ENCODE results near the gene RPN1. TPM values are rescaled to one million over a fixed set of nuclear protein-coding genes. Genes with fewer than 3 reads are reported as not detected.

Gene RPN1
- total and polyA plus RNA-seq, 2 donors (not counting 1 experiment from before 2014, with no cell fraction given), result 40.4 to 80.6 TPM

DNA sequence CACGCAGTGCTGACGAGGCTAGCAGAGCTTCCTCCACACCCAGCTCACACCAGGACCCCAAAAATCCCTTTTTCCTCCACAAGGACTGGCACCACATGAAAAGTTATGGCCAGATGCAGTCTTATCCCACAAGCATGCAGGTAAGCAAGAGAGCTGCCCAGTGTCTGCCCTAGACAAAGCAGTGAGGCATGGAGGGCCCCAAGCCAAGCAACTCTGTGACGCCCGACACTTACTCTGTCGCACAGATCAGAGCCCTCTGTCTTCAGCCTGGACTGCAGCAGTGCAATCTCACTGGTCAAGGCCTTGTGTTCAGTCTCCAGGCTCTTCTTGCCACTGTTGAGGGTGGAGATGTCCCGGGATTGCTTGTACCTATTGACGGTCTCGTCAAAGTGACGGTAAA is 28.7 kb downstream of the RPN1 start:
- Mint-ChIP-seq H3K4me1 (peaks cover 31% of the 10 kb centered on the region), H3K4me3 (no peak overlapping the region), H3K9me3 (ENCODE audit: insufficient read depth) (no peaks in the 10 kb centered on the region), H3K27ac (no peak overlapping the region), H3K27me3 (no peaks in the 10 kb centered on the region)
- H3K9ac ChIP-seq (ENCODE audit: low read length), result no peak overlapping the region
- intact Hi-C loops (cut with micrococcal nuclease), result no loop called here
- DNase-seq (no peak), ATAC-seq (ENCODE audit: low read depth) (no peak)
- peaks cover 10 to 70% of the 10 kb centered on the region in 2 experiments for H3K36me3 ChIP-seq (replicated peaks in 1 of 2; ENCODE audit: control extremely low read depth in 1 of 2, control insufficient read depth in 1 of 2, extremely low read depth in 1 of 2, insufficient read depth in 2 of 2, low read length in 1 of 2)
- POLR2A ChIA-PET, result no interaction called here
- no peak overlapping the region for H2AFZ ChIP-seq (ENCODE audit: insufficient read depth, low read depth, low read length, poor library complexity, severe bottlenecking)
- no peak overlapping the region for H3K4me2 ChIP-seq (replicated peaks; ENCODE audit: low read depth, low read length, poor library complexity, severe bottlenecking)
- H3K27me3 ChIP-seq (replicated peaks in 1 of 4; ENCODE audit: control extremely low read depth in 1 of 4, control insufficient read depth in 3 of 4, insufficient read depth in 4 of 4, low read length in 3 of 4), result no peaks in the 10 kb centered on the region
- no peak overlapping the region for H3K4me3 ChIP-seq (ENCODE audit: control extremely low read depth in 1 of 5, extremely low read depth in 1 of 5, insufficient read depth in 1 of 5, low read depth in 2 of 5, low read length in 4 of 5)
- TF ChIP-seq EZH2 (IDR thresholded peaks at IDR 0.05; ENCODE audit: borderline replicate concordance, insufficient read depth, low read depth, low read length, poor library complexity, severe bottlenecking), result no peak
- TF ChIP-seq, protein P1, sequence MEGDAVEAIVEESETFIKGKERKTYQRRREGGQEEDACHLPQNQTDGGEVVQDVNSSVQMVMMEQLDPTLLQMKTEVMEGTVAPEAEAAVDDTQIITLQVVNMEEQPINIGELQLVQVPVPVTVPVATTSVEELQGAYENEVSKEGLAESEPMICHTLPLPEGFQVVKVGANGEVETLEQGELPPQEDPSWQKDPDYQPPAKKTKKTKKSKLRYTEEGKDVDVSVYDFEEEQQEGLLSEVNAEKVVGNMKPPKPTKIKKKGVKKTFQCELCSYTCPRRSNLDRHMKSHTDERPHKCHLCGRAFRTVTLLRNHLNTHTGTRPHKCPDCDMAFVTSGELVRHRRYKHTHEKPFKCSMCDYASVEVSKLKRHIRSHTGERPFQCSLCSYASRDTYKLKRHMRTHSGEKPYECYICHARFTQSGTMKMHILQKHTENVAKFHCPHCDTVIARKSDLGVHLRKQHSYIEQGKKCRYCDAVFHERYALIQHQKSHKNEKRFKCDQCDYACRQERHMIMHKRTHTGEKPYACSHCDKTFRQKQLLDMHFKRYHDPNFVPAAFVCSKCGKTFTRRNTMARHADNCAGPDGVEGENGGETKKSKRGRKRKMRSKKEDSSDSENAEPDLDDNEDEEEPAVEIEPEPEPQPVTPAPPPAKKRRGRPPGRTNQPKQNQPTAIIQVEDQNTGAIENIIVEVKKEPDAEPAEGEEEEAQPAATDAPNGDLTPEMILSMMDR (IDR thresholded peaks at IDR 0.05), result no peak
- H3K9me3 ChIP-seq (ENCODE audit: control extremely low read depth in 1 of 3, control insufficient read depth in 2 of 3, insufficient read depth in 1 of 3, low read length in 2 of 3), result no peaks in the 10 kb centered on the region
- H4K20me1 ChIP-seq (ENCODE audit: control insufficient read depth, insufficient read depth, low read length, poor library complexity, severe bottlenecking), result no peaks in the 10 kb centered on the region
- H3K4me1 ChIP-seq (ENCODE audit: control insufficient read depth in 2 of 2, insufficient read depth in 2 of 2, low read length in 2 of 2), result peaks cover 11 to 20% of the 10 kb centered on the region in 2 donors
- WGBS (ENCODE audit: insufficient coverage), result 97% methylated on average over 9 of the region's 9 CpGs
- no peak overlapping the region for H3K27ac ChIP-seq (ENCODE audit: low read length in 2 of 2)
- CTCF ChIA-PET, result no interaction called here
- H3K79me2 ChIP-seq (ENCODE audit: control insufficient read depth, insufficient read depth, low read length), result peaks cover 38% of the 10 kb centered on the region

DNA sequence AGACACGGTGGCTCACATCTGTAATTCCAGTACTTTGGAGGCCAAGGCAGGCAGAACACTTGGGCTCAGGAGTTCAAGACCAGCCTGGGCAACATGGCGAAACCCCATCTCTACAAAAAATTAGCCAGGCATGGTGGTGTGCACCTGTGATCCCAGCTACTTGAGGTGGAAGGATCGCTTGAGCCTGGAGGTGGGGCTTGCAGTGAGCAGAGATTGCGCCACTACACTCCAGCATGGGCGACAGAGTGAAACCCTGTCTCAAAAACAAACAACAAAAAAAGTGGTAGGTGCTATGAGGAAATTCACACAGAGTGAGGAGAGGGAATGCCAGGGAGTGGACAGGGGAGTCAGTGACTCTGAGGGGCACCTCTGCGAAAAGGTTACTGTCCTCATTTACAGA is 29.4 kb downstream of the RPN1 start:
- intact Hi-C loops (cut with micrococcal nuclease), result no loop called here
- peaks cover 31% of the 10 kb centered on the region for H3K79me2 ChIP-seq (ENCODE audit: control insufficient read depth, insufficient read depth, low read length)
- H2AFZ ChIP-seq (ENCODE audit: insufficient read depth, low read depth, low read length, poor library complexity, severe bottlenecking), result no peak overlapping the region
- H3K27me3 Mint-ChIP-seq, result no peaks in the 10 kb centered on the region
- no peak overlapping the region for H3K27ac Mint-ChIP-seq
- H3K9me3 ChIP-seq (ENCODE audit: control extremely low read depth in 1 of 3, control insufficient read depth in 2 of 3, insufficient read depth in 1 of 3, low read length in 2 of 3), result no peaks in the 10 kb centered on the region
- 90% methylated on average over 3 of the region's 6 CpGs for whole genome bisulfite sequencing (ENCODE audit: insufficient coverage)
- no peak overlapping the region for H3K9ac ChIP-seq (ENCODE audit: low read length)
- DNase-seq, result no peak
- H3K27me3 ChIP-seq (replicated peaks in 1 of 4; ENCODE audit: control extremely low read depth in 1 of 4, control insufficient read depth in 3 of 4, insufficient read depth in 4 of 4, low read length in 3 of 4), result no peaks in the 10 kb centered on the region
- no peak for TF ChIP-seq EZH2 (IDR thresholded peaks at IDR 0.05; ENCODE audit: borderline replicate concordance, insufficient read depth, low read depth, low read length, poor library complexity, severe bottlenecking)
- TF ChIP-seq, protein P1 (IDR thresholded peaks at IDR 0.05), result no peak
- no peaks in the 10 kb centered on the region for H4K20me1 ChIP-seq (ENCODE audit: control insufficient read depth, insufficient read depth, low read length, poor library complexity, severe bottlenecking)
- CTCF ChIA-PET, result no interaction called here
- peaks cover 11 to 23% of the 10 kb centered on the region in 2 donors for H3K4me1 ChIP-seq (ENCODE audit: control insufficient read depth in 2 of 2, insufficient read depth in 2 of 2, low read length in 2 of 2)
- peaks cover 10 to 63% of the 10 kb centered on the region in 2 experiments for H3K36me3 ChIP-seq (replicated peaks in 1 of 2; ENCODE audit: control extremely low read depth in 1 of 2, control insufficient read depth in 1 of 2, extremely low read depth in 1 of 2, insufficient read depth in 2 of 2, low read length in 1 of 2)
- POLR2A ChIA-PET, result no interaction called here
- ATAC-seq (ENCODE audit: low read depth), result no peak
- H3K4me3 ChIP-seq (ENCODE audit: control extremely low read depth in 1 of 5, extremely low read depth in 1 of 5, insufficient read depth in 1 of 5, low read depth in 2 of 5, low read length in 4 of 5), result no peak overlapping the region
- no peak overlapping the region for H3K4me2 ChIP-seq (replicated peaks; ENCODE audit: low read depth, low read length, poor library complexity, severe bottlenecking)
- H3K4me3 Mint-ChIP-seq, result no peak overlapping the region
- no peak overlapping the region for H3K27ac ChIP-seq (ENCODE audit: low read length in 2 of 2)
- H3K9me3 Mint-ChIP-seq (ENCODE audit: insufficient read depth), result no peaks in the 10 kb centered on the region
- H3K4me1 Mint-ChIP-seq, result peaks cover 31% of the 10 kb centered on the region

Measured in B cell (primary cell).